GM12878 (cell line): ENCODE results near the gene CGAS. TPM values are rescaled to one million over a fixed set of nuclear protein-coding genes. Genes with fewer than 3 reads are reported as not detected.

Experiments
- ATAC-seq: fragments of 200-7000 bp; cut with Tn5 transposase; 3 replicates; pipeline ENCODE4 v1.9.1; 2020; ENCODE audit warnings: mild to moderate bottlenecking, moderate library complexity
- BruUV-seq: library from RNA; stranded (reverse); fragments of 400-500 nt; replicated peaks from 2 replicates; lab custom pipeline; 2021; lab: Mats Ljungman, UMichigan
- CTCF ChIA-PET: fragments of 300-600 bp; sonication (Branson Sonifier 250); formaldehyde crosslinking; extraction: SDS; loops from one replicate; lab custom pipeline; 2021; ENCODE audit warnings: inconsistent platforms; lab: Yijun Ruan, JAX
- POLR2A ChIA-PET: fragments of 350-600 bp; formaldehyde crosslinking; extraction: SDS; loops from one replicate; lab custom pipeline; 2021; ENCODE audit warnings: inconsistent platforms; lab: Charles Lee
- RAD21 ChIA-PET: fragments of 300-600 bp; sonication (Branson Sonifier 250); formaldehyde crosslinking; loops from one replicate; lab custom pipeline; 2023; ENCODE audit warnings: antibody characterized with exemption; ENCODE audit not compliant: unreplicated experiment; lab: Charles Lee
- SMC1A ChIA-PET: fragments of 300-600 bp; sonication (Branson Sonifier 250); formaldehyde crosslinking; loops from one replicate; lab custom pipeline; 2023; ENCODE audit not compliant: unreplicated experiment, uncharacterized antibody; lab: Charles Lee
- DNase-seq: peaks from one replicate; pipeline ENCODE4 v3.0.0-alpha.2; 2011; ENCODE audit warnings: low read depth, low spot score
- FAIRE-seq: peaks from 3 replicates; lab custom pipeline; 2011; peaks lifted over from hg19 to GRCh38; lab: Jason Lieb, UNC
- H2AFZ ChIP-seq: 2 replicates; pipeline ENCODE4 v1.6.0; 2011; ENCODE audit warnings: low read depth, low read length, control low read depth; ENCODE audit not compliant: control insufficient read depth
- H3K27ac ChIP-seq: 2 replicates; pipeline ENCODE4 v1.5.1; 2011; ENCODE audit warnings: control low read depth; ENCODE audit not compliant: control insufficient read depth, insufficient read depth
- H3K27me3 ChIP-seq, 2 experiments: replicated peaks in 1 of 2; 2 replicates each; pipeline versions ENCODE4 v1.6.0 to v1.6.1; 2011; ENCODE audit warnings: low read length in 1 of 2; ENCODE audit not compliant: control insufficient read depth in 2 of 2, insufficient read depth in 2 of 2
- H3K36me3 ChIP-seq, 2 experiments: 2 replicates each; pipeline ENCODE4 v1.5.1; 2011; ENCODE audit warnings: low read length in 1 of 2; ENCODE audit not compliant: control insufficient read depth in 2 of 2, insufficient read depth in 2 of 2
- H3K4me1 ChIP-seq: 2 replicates; pipeline ENCODE4 v1.6.1; 2011; ENCODE audit warnings: mild to moderate bottlenecking, low read length, moderate library complexity, mixed read lengths; ENCODE audit not compliant: control insufficient read depth, insufficient read depth
- H3K4me2 ChIP-seq: 2 replicates; pipeline ENCODE4 v1.6.0; 2011; ENCODE audit warnings: control low read depth; ENCODE audit not compliant: control insufficient read depth, insufficient read depth
- H3K4me3 ChIP-seq: fragments of 200-600 bp; sonication (generic); 2 replicates; pipeline ENCODE4 v1.5.1; 2016
- H3K79me2 ChIP-seq: 2 replicates; pipeline ENCODE4 v1.6.0; 2011; ENCODE audit warnings: low read length; ENCODE audit not compliant: control insufficient read depth, insufficient read depth
- H3K9ac ChIP-seq: 2 replicates; pipeline ENCODE4 v1.8.0; 2011; ENCODE audit warnings: low read length, control low read depth, mixed read lengths; ENCODE audit not compliant: control insufficient read depth, insufficient read depth
- H3K9me3 ChIP-seq: replicated peaks from 3 replicates; pipeline ENCODE4 v1.5.1; 2011; ENCODE audit warnings: mild to moderate bottlenecking, low read length; ENCODE audit not compliant: control insufficient read depth, insufficient read depth
- H4K20me1 ChIP-seq: 2 replicates; pipeline ENCODE4 v1.6.0; 2011; ENCODE audit not compliant: control insufficient read depth, insufficient read depth
- BCLAF1 ChIP-seq: fragments of 450-650 bp; IDR thresholded peaks from 2 replicates; pipeline ENCODE4 v1.6.1; 2017; ENCODE audit warnings: antibody characterized with exemption, mild to moderate bottlenecking, moderate library complexity
- CUX1 ChIP-seq: IDR thresholded peaks from 2 replicates; pipeline ENCODE4 v1.6.1; 2012; ENCODE audit warnings: improper control_type of control experiment, low read depth, low read length; ENCODE audit not compliant: insufficient replicate concordance
- FOXK2 ChIP-seq: fragments of 450-650 bp; IDR thresholded peaks from 2 replicates; pipeline ENCODE4 v1.6.1; 2017; ENCODE audit warnings: mild to moderate bottlenecking, moderate library complexity
- IKZF2 ChIP-seq, 2 experiments: fragments of 450-650 bp; IDR thresholded peaks; 2 replicates each; pipeline ENCODE4 v1.6.1; 2017; ENCODE audit warnings: mild to moderate bottlenecking in 2 of 2, moderate library complexity in 2 of 2
- MAX ChIP-seq: IDR thresholded peaks from 2 replicates; pipeline ENCODE4 v1.6.1; 2012; ENCODE audit warnings: low read depth, low read length, improper control_type of control experiment
- NFXL1 ChIP-seq: fragments of 450-650 bp; IDR thresholded peaks from 2 replicates; pipeline ENCODE4 v1.6.1; 2017; ENCODE audit warnings: antibody characterized with exemption, mild to moderate bottlenecking, borderline replicate concordance
- RAD51 ChIP-seq: fragments of 450-650 bp; IDR thresholded peaks from 2 replicates; pipeline ENCODE4 v1.6.1; 2016; ENCODE audit warnings: moderate library complexity, mild to moderate bottlenecking, inconsistent platforms
- RELB ChIP-seq: fragments of 450-650 bp; IDR thresholded peaks from 2 replicates; pipeline ENCODE4 v1.6.1; 2017; ENCODE audit warnings: low read depth, mild to moderate bottlenecking, moderate library complexity
- SMAD1 ChIP-seq: fragments of 450-650 bp; IDR thresholded peaks from 2 replicates; pipeline ENCODE4 v1.6.1; 2018; ENCODE audit warnings: mild to moderate bottlenecking, low read depth; ENCODE audit not compliant: partially characterized antibody
- SRF ChIP-seq, 2 experiments: IDR thresholded peaks; 2 replicates each; pipeline ENCODE4 v1.6.1; 2011; ENCODE audit warnings: low read depth in 2 of 2, low read length in 2 of 2, mild to moderate bottlenecking in 1 of 2, moderate library complexity in 1 of 2
- ZNF217 ChIP-seq: fragments of 450-650 bp; IDR thresholded peaks from 2 replicates; pipeline ENCODE4 v1.6.1; 2017; ENCODE audit warnings: antibody characterized with exemption, mild to moderate bottlenecking
- ZSCAN29 ChIP-seq: fragments of 450-650 bp; IDR thresholded peaks from 2 replicates; pipeline ENCODE4 v1.6.1; 2017; ENCODE audit warnings: mild to moderate bottlenecking, moderate library complexity
- in situ Hi-C: fragments of 300-500 bp; cut with MboI; formaldehyde crosslinking; loops from 9 replicates; pipeline ENCODE4 v1.14.3; 2018; ENCODE audit warnings: mixed read lengths
- intact Hi-C: fragments of 100-400 bp; cut with micrococcal nuclease; formaldehyde crosslinking; loops from one replicate; pipeline ENCODE4 v1.14.2; 2022; ENCODE audit not compliant: unreplicated experiment
- polyA plus RNA-seq, 11 experiments: library from polyadenylated mRNA; depleted of rRNA in 4 of 11; unstranded in 6 of 11; stranded (reverse) in 5 of 11; fragments of >200 nt; fragmentation: Nextera tagmentation in 4 of 11; fragmentation: Illumina TruSeq in 1 of 11; extraction: Ambion mirVana in 4 of 11; extraction: Trizol in 1 of 11; gene quantifications; 1 replicate in 1 of 11; 2 replicates in 10 of 11; pipeline versions ENCODE4 v1.2.1 to v1.2.3, GENCODE V29; 2011 to 2016; ENCODE audit warnings: inconsistent platforms in 2 of 11, missing spikeins in 2 of 11, low read depth in 1 of 11
- total RNA-seq, 4 experiments: library from RNA; depleted of rRNA in 3 of 4; stranded (reverse); fragments of >200 nt in 3 of 4; fragmentation: Illumina TruSeq in 1 of 4; extraction: Trizol in 1 of 4; gene quantifications; 2 replicates each; pipeline versions ENCODE4 v1.2.1 to v1.2.3, GENCODE V29; 2013 to 2021

Gene CGAS
- total and polyA plus RNA-seq, 10 of the 15 experiments (the other 5 are each of a cell fraction or from before 2014, with no cell fraction given) = 4.7 to 30.2 (median 22.1) TPM

- no peak for TF ChIP-seq CUX1
- TF ChIP-seq IKZF2 (IDR thresholded peaks at IDR 0.05) = no peak
- TF ChIP-seq NFXL1 = no peak
- no peak for TF ChIP-seq ZSCAN29
- TF ChIP-seq MAX = no peak
- TF ChIP-seq SRF (IDR thresholded peaks at IDR 0.05; ENCODE audit: low read depth in 2 of 2, low read length in 2 of 2) = no peak
Measured at GRCh38 chr6:73409395-73409794, 42.7 kb downstream of the CGAS start (continued).

- Histone ChIP-seq H3K9ac (no peak overlapping the region), H3K9me3 (no peaks in the 10 kb centered on the region), H3K27me3 (no peaks in the 10 kb centered on the region), H3K79me2 (no peaks in the 10 kb centered on the region), H3K27ac (no peak overlapping the region), H3K4me3 (no peak overlapping the region), H3K4me2 (no peak overlapping the region), H2AFZ (no peak overlapping the region), H3K4me1 (no peaks in the 10 kb centered on the region), H4K20me1 (no peaks in the 10 kb centered on the region), H3K36me3 (no peaks in the 10 kb centered on the region)
- no TSS peak for BruUV-seq
- in situ Hi-C loops = no loop called here
- FAIRE-seq (no peak), ATAC-seq (no peak), DNase-seq (no peak)
- CTCF ChIA-PET = interaction anchor here (1.2 kb wide), 1 partner anchor 12 kb away, joined by 5 read pairs; no protein-coding TSS in a partner anchor
- RAD21 ChIA-PET = no interaction called here
- POLR2A ChIA-PET = no interaction called here
- SMC1A ChIA-PET = no interaction called here
- intact Hi-C loops = no loop called here
- no peak for TF ChIP-seq ZNF217
- TF ChIP-seq RAD51 = no peak
- TF ChIP-seq RELB = no peak
- TF ChIP-seq BCLAF1 = no peak
- no peak for TF ChIP-seq FOXK2
- TF ChIP-seq SMAD1 = no peak
Measured at GRCh38 chr6:73400656-73401055, 51.4 kb downstream of the CGAS start.
